Renal pelvis (tissue), 4 donors: ENCODE measurements around the gene MARCHF2. TPM values are rescaled to one million over a fixed set of nuclear protein-coding genes. Genes with fewer than 3 reads are reported as not detected.

ENCODE experiments used
- DNase-seq: peaks from one replicate; pipeline ENCODE4 v3.0.0-alpha.2; 2013
- polyA plus RNA-seq, 3 donors: library from polyadenylated mRNA; unstranded; fragments of 120-200 nt; gene quantifications; one replicate each; pipeline ENCODE4 v1.2.1, GENCODE V29; 2013; ENCODE audit not compliant: insufficient read length in 3 of 3

Gene MARCHF2
- polyA plus RNA-seq, 3 donors, result 16.4 to 19.3 (median 16.6) TPM

GRCh38 chr19:8473648-8474476 is 60.8 kb downstream of the MARCHF2 start:
- DNase-seq, result no peak

GRCh38 chr19:8475005-8475404 is 61.9 kb downstream of the MARCHF2 start:
- DNase-seq, result no peak

GRCh38 chr19:8476524-8476923 is 63.4 kb downstream of the MARCHF2 start:
- no peak for DNase-seq

GRCh38 chr19:8477889-8478288 is 64.8 kb downstream of the MARCHF2 start:
- no peak for DNase-seq

GRCh38 chr19:8478598-8478997 is 65.5 kb downstream of the MARCHF2 start:
- DNase-seq, result no peak

GRCh38 chr19:8481201-8481600 is 68.1 kb downstream of the MARCHF2 start:
- DNase-seq, result no peak

- no peak for DNase-seq
Observed at GRCh38 chr19:8481616-8482015, 68.5 kb downstream of the MARCHF2 start.

- DNase-seq, result no peak
Observed at GRCh38 chr19:8482696-8483095, 69.6 kb downstream of the MARCHF2 start.

GRCh38 chr19:8483165-8483564 is 70.1 kb downstream of the MARCHF2 start:
- no peak for DNase-seq

- no peak for DNase-seq
Observed at GRCh38 chr19:8484331-8484894, 71.3 kb downstream of the MARCHF2 start.

GRCh38 chr19:8485561-8486371 is 72.7 kb downstream of the MARCHF2 start:
- DNase-seq, result no peak

- DNase-seq, result no peak
Observed at GRCh38 chr19:8486661-8487136, 73.6 kb downstream of the MARCHF2 start.

GRCh38 chr19:8487137-8487851 is 74.2 kb downstream of the MARCHF2 start:
- no peak for DNase-seq

GRCh38 chr19:8488365-8488764 is 75.3 kb downstream of the MARCHF2 start:
- no peak for DNase-seq

Other genes starting within 250 kb of the MARCHF2 start
- 10 to 100 TPM; 46.6 to 53.4 (median 51.2) TPM for gene CERS4, start 203.9 kb upstream of the MARCHF2 start, polyA plus RNA-seq
- 10 to 100 TPM; 42.6 to 48.9 (median 42.6) TPM for gene CD320, start 104.9 kb upstream of the MARCHF2 start, polyA plus RNA-seq
- gene NDUFA7, start 91.9 kb upstream of the MARCHF2 start, polyA plus RNA-seq, result 10 to 100 TPM; 49.8 to 71.0 (median 55.4) TPM
- 100 to 1,000 TPM; 410 to 683 (median 537) TPM for gene RPS28, start 91.8 kb upstream of the MARCHF2 start, polyA plus RNA-seq
- gene KANK3, start 70.0 kb upstream of the MARCHF2 start, polyA plus RNA-seq, result 10 to 100 TPM; 10.8 to 15.5 (median 14.3) TPM
- gene ANGPTL4, start 49.1 kb upstream of the MARCHF2 start, polyA plus RNA-seq, result 1 to 10 TPM; 2.7 to 3.7 (median 3.6) TPM
- 100 to 1,000 TPM; 161 to 180 (median 175) TPM for gene RAB11B, start 22.9 kb upstream of the MARCHF2 start, polyA plus RNA-seq
- gene HNRNPM, start 31.7 kb downstream of the MARCHF2 start, polyA plus RNA-seq, result 100 to 1,000 TPM; 348 to 405 (median 377) TPM
- gene PRAM1, start 89.3 kb downstream of the MARCHF2 start, polyA plus RNA-seq, result 1 to 10 TPM; 1.0 to 3.1 (median 2.7) TPM
- gene ZNF414, start 100.9 kb downstream of the MARCHF2 start, polyA plus RNA-seq, result 10 to 100 TPM; 25.4 to 28.6 (median 26.9) TPM
- gene MYO1F, start 164.1 kb downstream of the MARCHF2 start, polyA plus RNA-seq, result 10 to 100 TPM in 2 of 3 donors, 1 to 10 TPM in 1; 5.7 to 12.7 (median 12.0) TPM
- gene ADAMTS10, start 197.4 kb downstream of the MARCHF2 start, polyA plus RNA-seq, result 10 to 100 TPM; 38.5 to 53.8 (median 39.1) TPM
- not detected for gene NFILZ, start 217.3 kb downstream of the MARCHF2 start, polyA plus RNA-seq